HEK293 (cell line): ENCODE data around the gene ADAMTS4.

Source experiments
- CTCF ChIA-PET: fragments of 350-600 bp; formaldehyde crosslinking; extraction: SDS; loops from one replicate; lab custom pipeline; 2021; ENCODE audit warnings: antibody characterized with exemption; lab: Yijun Ruan, JAX
- POLR2A ChIA-PET: fragments of 300-600 bp; formaldehyde crosslinking; extraction: SDS; loops from one replicate; lab custom pipeline; 2020; ENCODE audit warnings: antibody characterized with exemption, inconsistent platforms; lab: Yijun Ruan, JAX
- H3K27ac ChIP-seq: fragments of 200-500 bp; sonication (Bioruptor generic); 2 replicates; pipeline ENCODE4 v1.5.1; 2014; ENCODE audit warnings: low read depth, low read length, control low read depth, inconsistent platforms; ENCODE audit errors: extremely low read depth
- H3K36me3 ChIP-seq, 2 experiments: fragments of 200-500 bp in 1 of 2; sonication (Bioruptor generic) in 1 of 2; 1 replicate in 1 of 2; 2 replicates in 1 of 2; pipeline ENCODE4 v1.5.1; 2014 to 2017; ENCODE audit warnings: inconsistent platforms in 2 of 2, low read length in 2 of 2; ENCODE audit not compliant: control insufficient read depth in 2 of 2, insufficient read depth in 1 of 2
- H3K4me1 ChIP-seq: fragments of 200-500 bp; sonication (Bioruptor generic); 2 replicates; pipeline ENCODE4 v1.5.1; 2014; ENCODE audit warnings: mild to moderate bottlenecking, low read length, inconsistent platforms; ENCODE audit not compliant: control insufficient read depth, insufficient read depth
- H3K4me3 ChIP-seq: 2 replicates; pipeline ENCODE4 v1.5.1; 2011; ENCODE audit warnings: low read depth, mild to moderate bottlenecking, control low read depth, low read length, moderate library complexity
- H3K9me3 ChIP-seq: fragments of 200-500 bp; sonication (Bioruptor generic); 2 replicates; pipeline ENCODE4 v1.5.1; 2014; ENCODE audit warnings: low read depth, low read length, inconsistent platforms; ENCODE audit not compliant: control insufficient read depth, insufficient read depth
- BCL11A ChIP-seq: fragments of 450-650 bp; formaldehyde crosslinking; IDR thresholded peaks from 2 replicates; pipeline ENCODE4 v1.5.1; 2016; ENCODE audit warnings: low read depth, missing biosample characterization, missing genetic modification characterization
- GLIS2 ChIP-seq: fragments of 450-650 bp; formaldehyde crosslinking; IDR thresholded peaks from 2 replicates; pipeline ENCODE4 v1.5.1; 2016; ENCODE audit warnings: missing biosample characterization, missing genetic modification characterization
- HIC1 ChIP-seq: fragments of 450-650 bp; formaldehyde crosslinking; IDR thresholded peaks from 2 replicates; pipeline ENCODE4 v1.5.1; 2016; ENCODE audit warnings: missing biosample characterization, missing genetic modification characterization
- PRDM10 ChIP-seq: fragments of 450-650 bp; formaldehyde crosslinking; IDR thresholded peaks from 2 replicates; pipeline ENCODE4 v1.5.1; 2016; ENCODE audit warnings: missing biosample characterization, missing genetic modification characterization
- TSHZ1 ChIP-seq: fragments of 450-650 bp; formaldehyde crosslinking; IDR thresholded peaks from 2 replicates; pipeline ENCODE4 v1.5.1; 2016; ENCODE audit warnings: missing biosample characterization, missing genetic modification characterization, borderline replicate concordance
- ZBTB20 ChIP-seq: fragments of 450-650 bp; formaldehyde crosslinking; IDR thresholded peaks from 2 replicates; pipeline ENCODE4 v1.5.1; 2016; ENCODE audit warnings: missing biosample characterization, missing genetic modification characterization
- ZBTB7A ChIP-seq: fragments of 450-650 bp; formaldehyde crosslinking; IDR thresholded peaks from 2 replicates; pipeline ENCODE4 v1.5.1; 2016; ENCODE audit warnings: low read depth, missing biosample characterization, missing genetic modification characterization
- ZFP3 ChIP-seq: fragments of 450-650 bp; formaldehyde crosslinking; IDR thresholded peaks from 2 replicates; pipeline ENCODE4 v1.5.1; 2016; ENCODE audit warnings: low read depth, missing biosample characterization, missing genetic modification characterization
- ZFP37 ChIP-seq: fragments of 450-650 bp; formaldehyde crosslinking; IDR thresholded peaks from 2 replicates; pipeline ENCODE4 v1.5.1; 2016; ENCODE audit warnings: missing biosample characterization, missing genetic modification characterization
- ZNF121 ChIP-seq: fragments of 450-650 bp; formaldehyde crosslinking; IDR thresholded peaks from 2 replicates; pipeline ENCODE4 v1.5.1; 2016; ENCODE audit warnings: missing biosample characterization, missing genetic modification characterization
- ZNF138 ChIP-seq: fragments of 450-650 bp; formaldehyde crosslinking; IDR thresholded peaks from 2 replicates; pipeline ENCODE4 v1.5.1; 2016; ENCODE audit warnings: missing biosample characterization, missing genetic modification characterization, borderline replicate concordance
- ZNF223 ChIP-seq: fragments of 450-650 bp; formaldehyde crosslinking; IDR thresholded peaks from 2 replicates; pipeline ENCODE4 v1.5.1; 2016; ENCODE audit warnings: missing biosample characterization, missing genetic modification characterization
- ZNF24 ChIP-seq: fragments of 450-650 bp; formaldehyde crosslinking; IDR thresholded peaks from 2 replicates; pipeline ENCODE4 v1.5.1; 2016; ENCODE audit warnings: missing biosample characterization, missing genetic modification characterization
- ZNF311 ChIP-seq: fragments of 450-650 bp; formaldehyde crosslinking; IDR thresholded peaks from 2 replicates; pipeline ENCODE4 v1.5.1; 2017; ENCODE audit warnings: missing biosample characterization, missing genetic modification characterization, borderline replicate concordance
- ZNF335 ChIP-seq: fragments of 450-650 bp; formaldehyde crosslinking; conservative IDR thresholded peaks from 2 replicates; pipeline ENCODE4 v1.5.1; 2016; ENCODE audit warnings: missing biosample characterization, missing genetic modification characterization
- ZNF404 ChIP-seq: fragments of 450-650 bp; formaldehyde crosslinking; IDR thresholded peaks from 2 replicates; pipeline ENCODE4 v1.5.1; 2017; ENCODE audit warnings: missing biosample characterization, missing genetic modification characterization
- ZNF488 ChIP-seq: fragments of 450-650 bp; formaldehyde crosslinking; IDR thresholded peaks from 2 replicates; pipeline ENCODE4 v1.5.1; 2016; ENCODE audit warnings: missing biosample characterization, missing genetic modification characterization
- ZNF501 ChIP-seq: fragments of 450-650 bp; formaldehyde crosslinking; IDR thresholded peaks from 2 replicates; pipeline ENCODE4 v1.5.1; 2016; ENCODE audit warnings: missing biosample characterization, missing genetic modification characterization
- ZNF624 ChIP-seq: fragments of 450-650 bp; formaldehyde crosslinking; IDR thresholded peaks from 2 replicates; pipeline ENCODE4 v1.5.1; 2017; ENCODE audit warnings: missing biosample characterization, missing genetic modification characterization
- ZNF76 ChIP-seq: fragments of 450-650 bp; formaldehyde crosslinking; IDR thresholded peaks from 2 replicates; pipeline ENCODE4; 2016; ENCODE audit warnings: low read depth, missing biosample characterization, missing genetic modification characterization, borderline replicate concordance
- ZNF791 ChIP-seq: fragments of 450-650 bp; formaldehyde crosslinking; IDR thresholded peaks from 2 replicates; pipeline ENCODE4 v1.5.1; 2016; ENCODE audit warnings: missing biosample characterization, missing genetic modification characterization

ADAMTS4 gene

GRCh38 chr1:161160671-161161145, 38.1 kb downstream of the ADAMTS4 start:
- no peak overlapping the region for H3K4me3 ChIP-seq
- H3K36me3 ChIP-seq = peaks cover 5 to 74% of the 10 kb centered on the region in 2 experiments; a peak in 2 of 3 replicates
- no peaks in the 10 kb centered on the region for H3K9me3 ChIP-seq
- no peak overlapping the region for H3K27ac ChIP-seq
- ChIA-PET POLR2A (interaction anchor here (1.2 to 1.6 kb wide), 2 partner anchors 17 to 65 kb away, joined by 3 to 5 read pairs; partner anchors contain the start of genes B4GALT3 and TOMM40L), CTCF (interaction anchor here (0.6 kb wide), 1 partner anchor 379 kb away, joined by 3 read pairs; no protein-coding TSS in a partner anchor)
- peak; percentile 96 for TF ChIP-seq PRDM10 (tag by site-specific recombination)
- TF ChIP-seq TSHZ1 (tag by site-specific recombination) = no peak
- H3K4me1 ChIP-seq = peaks cover 7% of the 10 kb centered on the region; the same call in 1 of the 2 replicates

GRCh38 chr1:161159913-161160243, 39.0 kb downstream of the ADAMTS4 start:
- 0 out of 2 replicates have a peak, but pooled peaks cover 4% of the 10 kb centered on the region for H3K4me1 ChIP-seq
- POLR2A ChIA-PET = interaction anchor here (0.6 kb wide), 1 partner anchor 66 kb away, joined by 4 read pairs; the partner anchor contains the start of gene TOMM40L
- no peaks in the 10 kb centered on the region for H3K9me3 ChIP-seq
- peak overlapping the region; percentile 65 for H3K27ac ChIP-seq
- H3K36me3 ChIP-seq = peaks cover 5 to 77% of the 10 kb centered on the region in 2 experiments; a peak in 2 of 3 replicates
- CTCF ChIA-PET = no interaction called here
- H3K4me3 ChIP-seq = peak overlapping the region; percentile 78
- TF ChIP-seq ZFP37 (peak; percentile 7; the same call in 1 of the 2 replicates), ZNF311 (no peak), ZBTB20 (no peak; the same call in 1 of the 2 replicates), ZNF24 (no peak), ZNF624 (no peak), ZNF223 (tag by site-specific recombination) (no peak), ZBTB7A (tag by site-specific recombination) (no peak), ZFP3 (no peak), ZNF335 (tag by site-specific recombination) (peak; percentile 32; the same call in 1 of the 2 replicates), ZNF501 (tag by site-specific recombination) (0 out of 2 replicates have a peak, but pooled peaks have one; percentile 17), ZNF488 (tag by site-specific recombination) (no peak), ZNF76 (tag by site-specific recombination) (no peak), BCL11A (tag by site-specific recombination) (no peak), ZNF121 (tag by site-specific recombination) (no peak), ZNF791 (tag by site-specific recombination) (no peak), ZNF404 (tag by site-specific recombination) (no peak), GLIS2 (tag by site-specific recombination) (0 out of 2 replicates have a peak, but pooled peaks have one; percentile 31), ZNF138 (tag by site-specific recombination) (no peak), HIC1 (tag by site-specific recombination) (no peak)
